Upper lobe of left lung (tissue), 4 donors: ENCODE data around the gene SMYD5.

Experiments used
- POLR2A ChIP-seq, 4 donors: fragments of 450-650 bp; IDR thresholded peaks; one replicate each; pipeline ENCODE4 v1.5.1; 2016 to 2017; ENCODE audit warnings: antibody characterized with exemption in 4 of 4, mild to moderate bottlenecking in 2 of 4
- POLR2AphosphoS5 ChIP-seq, 2 donors: sonication (generic); formaldehyde crosslinking; IDR thresholded peaks; one replicate each; pipeline ENCODE4 v1.5.1; 2017; ENCODE audit warnings: antibody characterized with exemption in 2 of 2

DNA sequence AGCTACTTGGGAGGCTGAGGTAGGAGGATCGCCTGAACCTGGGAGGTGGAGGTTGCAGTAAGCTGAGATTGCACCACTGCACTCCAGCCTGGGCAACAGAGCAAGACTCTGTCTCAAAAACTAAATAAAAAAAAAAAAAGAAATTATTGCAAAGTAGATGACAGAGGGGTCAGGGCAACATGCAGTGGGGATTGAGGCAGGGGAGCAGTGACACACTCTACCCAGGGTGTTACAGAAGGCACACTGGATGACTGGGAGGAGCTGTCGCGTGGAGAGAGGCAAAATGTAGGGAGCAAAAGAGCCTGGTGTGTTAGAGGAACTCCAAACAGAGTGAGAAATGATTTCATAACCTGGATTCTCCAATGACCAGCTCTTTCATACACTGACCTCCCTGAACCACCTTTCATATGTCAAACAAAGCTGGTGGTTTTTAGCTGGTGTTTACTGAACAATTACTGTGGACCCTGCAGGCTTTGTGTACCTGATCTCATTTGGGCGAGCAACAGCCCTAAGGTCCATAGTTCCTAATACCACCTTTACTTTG, 48.1 kb downstream of the SMYD5 start:
- TF ChIP-seq POLR2A (IDR thresholded peaks at IDR 0.05) (no peak), POLR2AphosphoS5 (IDR thresholded peaks at IDR 0.05) (no peak)
